SU-DHL-6 (cell line): ENCODE measurements around the gene THOC1.
A peak's percentile ranks its signal among the peaks of the same experiment; 100 is the strongest.

ENCODE experiments used
- H2AFZ ChIP-seq: fragments of 200-600 bp; sonication (generic); 2 replicates; pipeline ENCODE4 v1.6.1; 2014; ENCODE audit warnings: low read depth, mild to moderate bottlenecking, moderate library complexity, mixed read lengths, antibody characterized with exemption, low read length; ENCODE audit not compliant: severe bottlenecking
- H3F3A ChIP-seq: fragments of 200-600 bp; shearing (Covaris generic); 2 replicates; pipeline ENCODE4 v1.6.0; 2016; ENCODE audit warnings: antibody characterized with exemption, mild to moderate bottlenecking; ENCODE audit not compliant: insufficient read depth
- H3K27ac ChIP-seq: fragments of 200-600 bp; sonication (generic); 2 replicates; pipeline ENCODE4 v1.5.1; 2016; ENCODE audit warnings: low read depth, mild to moderate bottlenecking, low read length, moderate library complexity, mixed read lengths
- H3K27me3 ChIP-seq: fragments of 200-600 bp; sonication (generic), shearing (Covaris generic); 2 replicates; pipeline ENCODE4 v1.6.0; 2014; ENCODE audit warnings: mild to moderate bottlenecking, low read length
- H3K36me3 ChIP-seq: fragments of 200-600 bp; sonication (generic); 2 replicates; pipeline ENCODE4 v1.6.1; 2014; ENCODE audit warnings: mild to moderate bottlenecking, low read length, mixed read lengths
- H3K4me2 ChIP-seq: fragments of 300-600, 200-600 bp; shearing (Covaris generic), sonication (generic); 2 replicates; pipeline ENCODE4 v1.6.0; 2014; ENCODE audit warnings: low read length, low read depth, mild to moderate bottlenecking; ENCODE audit not compliant: poor library complexity, severe bottlenecking
- H3K4me3 ChIP-seq: fragments of 200-600 bp; sonication (generic); 2 replicates; pipeline ENCODE4 v1.5.1; 2014; ENCODE audit warnings: antibody characterized with exemption, low read length, mild to moderate bottlenecking, mixed read lengths; ENCODE audit not compliant: insufficient read depth, poor library complexity, severe bottlenecking
- H3K79me2 ChIP-seq: fragments of 200-600 bp; sonication (generic); 2 replicates; pipeline ENCODE4 v1.6.1; 2014; ENCODE audit warnings: mild to moderate bottlenecking, low read length, moderate library complexity; ENCODE audit not compliant: insufficient read depth
- H3K9ac ChIP-seq: fragments of 200-600 bp; sonication (generic); 2 replicates; pipeline ENCODE4 v1.7.0; 2014; ENCODE audit warnings: mild to moderate bottlenecking, low read length
- H3K9me2 ChIP-seq: fragments of 200-600 bp; sonication (generic); replicated peaks from 2 replicates; pipeline ENCODE4 v1.6.1; 2014; ENCODE audit warnings: low read length; ENCODE audit not compliant: insufficient read depth
- H3K9me3 ChIP-seq: fragments of 200-600 bp; sonication (generic); 2 replicates; pipeline ENCODE4 v1.6.1; 2014; ENCODE audit warnings: low read length, mixed read lengths; ENCODE audit not compliant: insufficient read depth
- H4K20me1 ChIP-seq: fragments of 200-600 bp; sonication (generic); 2 replicates; pipeline ENCODE4 v1.6.1; 2014; ENCODE audit warnings: low read depth, mild to moderate bottlenecking, antibody characterized with exemption, low read length, moderate library complexity, mixed read lengths
- CTCF ChIP-seq: fragments of 200-600 bp; sonication (generic); IDR thresholded peaks from one replicate; pipeline ENCODE4 v1.5.1; 2017; ENCODE audit warnings: antibody characterized with exemption, mild to moderate bottlenecking, low read length, moderate library complexity; ENCODE audit not compliant: insufficient read depth, poor library complexity, severe bottlenecking
- EZH2phosphoT487 ChIP-seq: fragments of 200-600 bp; sonication (generic), shearing (Covaris generic); conservative IDR thresholded peaks from 2 replicates; pipeline ENCODE4 v1.6.1; 2018; ENCODE audit warnings: mild to moderate bottlenecking, antibody characterized with exemption, low read length, moderate library complexity, mixed read lengths

THOC1 gene

DNA sequence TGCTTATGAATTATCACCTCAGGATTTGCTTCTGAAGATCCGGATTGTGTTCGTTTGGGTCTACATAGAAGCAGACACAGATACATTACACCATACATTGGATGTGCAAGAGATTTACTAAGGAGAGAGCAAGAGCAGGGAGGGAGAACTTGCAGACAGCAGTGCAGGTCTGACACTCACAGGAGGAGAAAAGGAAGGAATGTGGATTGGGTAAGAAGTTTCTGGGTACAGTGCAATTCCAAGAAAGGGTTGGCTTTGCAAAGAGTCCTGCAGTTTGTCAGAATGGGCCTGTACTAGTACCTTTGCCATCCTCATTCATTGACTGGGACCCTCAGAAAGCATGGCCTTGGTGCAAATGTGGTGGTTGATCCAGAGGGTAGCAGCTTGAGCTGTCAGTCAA lies 4.8 kb upstream of the THOC1 start:
- Histone ChIP-seq H2AFZ (no peak overlapping the region), H3K36me3 (no peaks in the 10 kb centered on the region), H3K9ac (no peak overlapping the region), H3K9me3 (no peaks in the 10 kb centered on the region), H3K9me2 (no peaks in the 10 kb centered on the region), H4K20me1 (no peaks in the 10 kb centered on the region), H3K27ac (no peak overlapping the region), H3K27me3 (no peaks in the 10 kb centered on the region), H3K4me2 (no peak overlapping the region), H3K79me2 (peaks cover 5% of the 10 kb centered on the region; the same call in 1 of the 2 replicates), H3K4me3 (no peak overlapping the region), H3F3A (no peaks in the 10 kb centered on the region)
- TF ChIP-seq CTCF (no peak), EZH2phosphoT487 (no peak)

DNA sequence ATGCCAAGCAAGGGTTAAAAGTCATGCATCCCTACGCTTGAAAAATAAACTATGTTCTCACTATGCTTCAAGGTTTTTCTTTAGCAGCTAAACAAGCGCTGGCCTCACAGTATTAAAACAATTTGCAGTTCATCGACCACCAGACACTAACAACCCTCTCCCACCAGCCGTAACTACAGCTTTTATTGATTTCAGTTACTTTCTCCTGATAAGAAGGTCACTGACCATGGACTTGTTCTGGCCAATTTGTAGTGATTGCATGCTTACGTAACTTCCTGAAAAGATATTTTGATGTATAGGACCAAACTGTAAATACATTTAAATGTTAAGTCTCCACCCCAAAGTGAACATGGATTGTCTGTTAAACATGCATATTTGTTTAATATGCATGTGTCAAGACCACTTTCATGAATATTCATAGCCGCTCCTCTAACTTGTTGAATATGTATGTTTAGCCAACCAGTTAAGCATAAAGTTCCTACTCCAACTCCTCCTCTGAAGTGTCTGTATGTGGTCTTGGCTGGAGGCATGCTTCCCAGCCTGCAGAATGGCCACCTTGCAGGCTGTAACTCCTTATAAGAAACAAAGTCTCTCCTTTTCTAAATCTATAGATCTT lies 1.7 kb upstream of the THOC1 start:
- Histone ChIP-seq H3K27ac (no peak overlapping the region), H3K9me2 (no peaks in the 10 kb centered on the region), H3F3A (no peaks in the 10 kb centered on the region), H3K9me3 (no peaks in the 10 kb centered on the region), H3K4me2 (peak overlapping the region; percentile 79), H3K36me3 (peaks cover 6% of the 10 kb centered on the region; the same call in 1 of the 2 replicates), H3K9ac (no peak overlapping the region), H4K20me1 (no peaks in the 10 kb centered on the region), H2AFZ (no peak overlapping the region), H3K27me3 (no peaks in the 10 kb centered on the region), H3K79me2 (peaks cover 25% of the 10 kb centered on the region), H3K4me3 (no peak overlapping the region)
- no peak for TF ChIP-seq CTCF
- TF ChIP-seq EZH2phosphoT487 = no peak

DNA sequence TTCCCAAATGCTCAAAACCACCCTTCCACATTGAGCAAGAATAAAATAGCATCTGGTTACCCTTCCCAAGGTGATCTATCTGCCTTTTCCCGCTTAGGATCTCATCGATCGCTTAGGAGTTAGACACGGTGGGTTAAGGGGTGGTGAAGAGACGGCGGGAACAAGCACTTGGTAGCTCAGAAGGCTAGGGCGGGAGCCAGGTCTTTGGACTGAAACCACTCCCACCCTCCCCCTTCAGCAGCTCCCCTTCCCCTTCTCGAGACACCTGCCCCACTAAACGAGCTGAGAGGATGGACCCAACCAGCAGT lies 513 bp downstream of the THOC1 start:
- Histone ChIP-seq H3K4me2 (peak overlapping the region; percentile 81), H3K9ac (peak overlapping the region; percentile 98), H3F3A (no peaks in the 10 kb centered on the region), H2AFZ (peak overlapping the region; percentile 66), H3K9me2 (no peaks in the 10 kb centered on the region), H3K79me2 (peaks cover 25% of the 10 kb centered on the region), H3K27ac (peak overlapping the region; percentile 69), H3K36me3 (peaks cover 13% of the 10 kb centered on the region; the same call in 1 of the 2 replicates), H3K9me3 (no peaks in the 10 kb centered on the region), H3K27me3 (no peaks in the 10 kb centered on the region), H4K20me1 (no peaks in the 10 kb centered on the region), H3K4me3 (peak overlapping the region; percentile 90)
- TF ChIP-seq EZH2phosphoT487 (no peak), CTCF (no peak)
